Measurements from ENCODE around the gene NHLRC1. TPM values are rescaled to one million over a fixed set of nuclear protein-coding genes. Genes with fewer than 3 reads are reported as not detected.
A peak's percentile ranks its signal among the peaks of the same experiment; 100 is the strongest.

NHLRC1 gene
- total and polyA plus RNA-seq, 2 of the 13 experiments (the other 11 are each of a cell fraction or from before 2014, with no cell fraction given): 0.04 to 0.11 TPM

- TF ChIP-seq ZHX2 (IDR thresholded peaks at IDR 0.05; ENCODE audit: low read depth) (peak; percentile 92), ZHX2 (CRISPR knock-in tag; IDR thresholded peaks at IDR 0.05; ENCODE audit: borderline replicate concordance) (no peak), PCBP1 (IDR thresholded peaks at IDR 0.05; ENCODE audit: borderline replicate concordance, low read depth, low read length) (no peak), ZNF331 (CRISPR knock-in tag; IDR thresholded peaks at IDR 0.05) (peak; percentile 98), ZBTB3 (CRISPR knock-in tag; IDR thresholded peaks at IDR 0.05; ENCODE audit: borderline replicate concordance, low read depth) (peak; percentile 64; the same call in 1 of the 2 replicates), ZFP36 (IDR thresholded peaks at IDR 0.05; ENCODE audit: borderline replicate concordance, low read depth, low read length, partially characterized antibody) (no peak), TERF1 (CRISPR knock-in tag; IDR thresholded peaks at IDR 0.05) (0 out of 2 replicates have a peak, but pooled peaks have one; percentile 59), BCL6 (CRISPR knock-in tag; IDR thresholded peaks at IDR 0.05) (peak; percentile 98), ZKSCAN8 (CRISPR knock-in tag; IDR thresholded peaks at IDR 0.05; ENCODE audit: borderline replicate concordance) (peak; percentile 95; the same call in 1 of the 2 replicates), ZNF766 (CRISPR knock-in tag; IDR thresholded peaks at IDR 0.05; ENCODE audit: borderline replicate concordance) (peak; percentile 95; the same call in 1 of the 2 replicates), HIC2 (CRISPR knock-in tag; IDR thresholded peaks at IDR 0.05; ENCODE audit: low read depth) (peak; percentile 81; the same call in 1 of the 2 replicates)
- TF ChIP-seq, protein P1, sequence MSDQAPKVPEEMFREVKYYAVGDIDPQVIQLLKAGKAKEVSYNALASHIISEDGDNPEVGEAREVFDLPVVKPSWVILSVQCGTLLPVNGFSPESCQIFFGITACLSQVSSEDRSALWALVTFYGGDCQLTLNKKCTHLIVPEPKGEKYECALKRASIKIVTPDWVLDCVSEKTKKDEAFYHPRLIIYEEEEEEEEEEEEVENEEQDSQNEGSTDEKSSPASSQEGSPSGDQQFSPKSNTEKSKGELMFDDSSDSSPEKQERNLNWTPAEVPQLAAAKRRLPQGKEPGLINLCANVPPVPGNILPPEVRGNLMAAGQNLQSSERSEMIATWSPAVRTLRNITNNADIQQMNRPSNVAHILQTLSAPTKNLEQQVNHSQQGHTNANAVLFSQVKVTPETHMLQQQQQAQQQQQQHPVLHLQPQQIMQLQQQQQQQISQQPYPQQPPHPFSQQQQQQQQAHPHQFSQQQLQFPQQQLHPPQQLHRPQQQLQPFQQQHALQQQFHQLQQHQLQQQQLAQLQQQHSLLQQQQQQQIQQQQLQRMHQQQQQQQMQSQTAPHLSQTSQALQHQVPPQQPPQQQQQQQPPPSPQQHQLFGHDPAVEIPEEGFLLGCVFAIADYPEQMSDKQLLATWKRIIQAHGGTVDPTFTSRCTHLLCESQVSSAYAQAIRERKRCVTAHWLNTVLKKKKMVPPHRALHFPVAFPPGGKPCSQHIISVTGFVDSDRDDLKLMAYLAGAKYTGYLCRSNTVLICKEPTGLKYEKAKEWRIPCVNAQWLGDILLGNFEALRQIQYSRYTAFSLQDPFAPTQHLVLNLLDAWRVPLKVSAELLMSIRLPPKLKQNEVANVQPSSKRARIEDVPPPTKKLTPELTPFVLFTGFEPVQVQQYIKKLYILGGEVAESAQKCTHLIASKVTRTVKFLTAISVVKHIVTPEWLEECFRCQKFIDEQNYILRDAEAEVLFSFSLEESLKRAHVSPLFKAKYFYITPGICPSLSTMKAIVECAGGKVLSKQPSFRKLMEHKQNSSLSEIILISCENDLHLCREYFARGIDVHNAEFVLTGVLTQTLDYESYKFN (CRISPR knock-in tag; conservative IDR thresholded peaks at IDR 0.05): peak; percentile 74; the same call in 1 of the 2 replicates
Observed at GRCh38 chr6:18122128-18123093, at the start of gene NHLRC1 (continued).
